ENCODE data around the gene CPLX3.

Gene CPLX3

GRCh38 chr15:74851960-74852359 is 25.5 kb downstream of the CPLX3 start:
- no peak for DNase-seq

DNA sequence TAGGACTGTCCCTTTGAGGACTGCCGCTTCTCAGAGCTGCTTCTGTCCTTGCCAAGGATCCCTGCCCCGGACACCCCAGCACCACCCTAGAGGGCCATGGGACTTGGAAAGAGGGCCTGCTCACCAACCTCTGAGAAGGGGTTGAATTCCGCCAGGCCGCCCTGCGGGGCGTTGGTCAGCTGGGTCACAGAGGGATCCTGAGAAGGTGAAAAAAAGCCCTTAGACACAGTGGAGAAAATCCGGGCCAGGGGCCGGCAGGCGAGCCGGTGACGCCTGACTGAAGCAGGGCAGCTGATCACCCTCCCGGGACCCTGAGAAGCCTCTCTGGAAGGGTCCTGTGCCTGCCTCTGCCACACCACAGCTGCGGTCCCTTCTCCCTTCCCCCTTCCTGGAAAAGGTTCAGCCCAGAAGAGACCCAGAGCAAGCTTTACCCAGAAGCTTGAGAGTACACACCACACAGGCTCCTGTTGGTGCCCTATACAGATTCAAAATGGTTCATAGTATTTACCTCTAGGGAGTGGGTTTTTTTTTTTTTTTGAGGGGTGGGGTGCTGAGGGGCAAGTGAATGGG is 28.1 kb downstream of the CPLX3 start:
- DNase-seq = no peak

GRCh38 chr15:74855857-74856256 is 29.4 kb downstream of the CPLX3 start:
- DNase-seq = no peak

DNA sequence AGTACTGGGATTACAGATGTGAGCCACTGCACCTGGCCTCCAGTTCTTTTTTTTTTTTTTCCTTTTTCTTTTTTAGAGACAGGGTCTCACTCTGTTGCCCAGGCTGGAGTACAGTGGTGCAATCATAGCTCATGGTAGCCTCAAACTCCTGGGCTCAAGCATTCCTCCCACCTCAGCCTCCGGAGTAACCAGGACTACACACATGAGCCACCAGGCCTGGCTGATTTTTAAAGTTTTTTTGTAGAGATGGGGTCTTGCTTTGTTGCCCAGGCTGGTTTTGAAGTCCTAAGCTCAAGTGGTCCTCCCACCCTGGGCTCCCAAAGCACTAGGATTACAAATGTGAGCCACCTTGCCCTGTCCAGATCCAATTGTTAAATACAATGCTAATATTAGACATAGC is 30.1 kb downstream of the CPLX3 start:
- DNase-seq = no peak

- DNase-seq = no peak
Measured at GRCh38 chr15:74857082-74857655, 30.7 kb downstream of the CPLX3 start.

DNA sequence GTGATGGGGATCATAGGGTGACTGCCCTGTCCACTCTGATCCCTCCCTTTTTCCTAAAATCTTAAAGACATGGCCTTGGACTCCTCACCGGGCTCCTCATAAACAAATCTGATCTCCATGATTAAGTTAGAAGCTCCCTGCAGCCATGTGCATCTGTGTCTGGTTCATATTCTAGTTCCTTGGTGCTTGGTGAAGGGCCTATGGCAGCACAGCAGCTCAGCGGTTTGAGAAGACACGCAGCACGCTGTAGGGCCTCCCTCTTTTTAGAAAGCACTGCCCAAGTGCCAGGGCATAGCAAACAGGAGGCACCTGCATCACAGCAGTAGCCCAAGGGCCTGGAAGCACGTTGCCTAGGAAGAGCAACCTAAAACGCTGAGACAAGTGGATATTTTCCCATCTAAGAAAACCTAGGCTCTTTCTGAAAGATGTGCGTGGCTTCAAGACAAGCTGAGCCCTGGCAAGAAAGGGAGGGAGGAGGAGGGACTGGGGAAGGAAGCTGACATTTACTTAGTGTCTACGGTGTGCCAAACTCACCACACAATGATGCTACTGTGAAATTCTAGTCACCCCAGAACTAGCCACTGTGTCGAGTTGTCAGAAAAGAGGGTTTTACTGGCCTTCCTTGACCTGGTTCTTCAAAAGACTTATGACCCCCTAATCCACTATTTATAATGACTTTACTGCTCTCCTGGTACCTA is 31.4 kb downstream of the CPLX3 start:
- no peak for DNase-seq

DNA sequence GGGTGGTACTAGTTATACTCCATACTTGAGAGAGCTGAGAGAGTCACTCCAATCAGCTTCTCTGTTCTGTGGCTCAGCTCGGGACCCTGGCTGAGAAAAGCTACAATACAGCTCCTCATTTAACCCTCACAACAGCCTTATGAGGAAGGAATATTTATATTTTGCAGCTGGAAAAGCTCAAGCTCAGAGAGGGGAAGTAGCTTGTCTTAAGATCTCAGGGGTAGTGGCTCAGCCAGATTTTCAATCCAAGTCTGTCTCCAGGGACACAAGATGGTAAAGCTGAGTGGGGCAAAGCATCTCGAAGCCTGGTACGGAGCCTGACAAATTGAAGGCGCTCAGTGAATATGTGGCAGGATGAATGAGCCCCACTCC is 31.9 kb downstream of the CPLX3 start:
- no peak for DNase-seq

GRCh38 chr15:74863239-74864056 is 37.0 kb downstream of the CPLX3 start:
- no peak for DNase-seq

GRCh38 chr15:74864296-74864695 is 37.9 kb downstream of the CPLX3 start:
- no peak for DNase-seq

- no peak for DNase-seq
Measured at GRCh38 chr15:74865316-74865715, 38.9 kb downstream of the CPLX3 start.

DNA sequence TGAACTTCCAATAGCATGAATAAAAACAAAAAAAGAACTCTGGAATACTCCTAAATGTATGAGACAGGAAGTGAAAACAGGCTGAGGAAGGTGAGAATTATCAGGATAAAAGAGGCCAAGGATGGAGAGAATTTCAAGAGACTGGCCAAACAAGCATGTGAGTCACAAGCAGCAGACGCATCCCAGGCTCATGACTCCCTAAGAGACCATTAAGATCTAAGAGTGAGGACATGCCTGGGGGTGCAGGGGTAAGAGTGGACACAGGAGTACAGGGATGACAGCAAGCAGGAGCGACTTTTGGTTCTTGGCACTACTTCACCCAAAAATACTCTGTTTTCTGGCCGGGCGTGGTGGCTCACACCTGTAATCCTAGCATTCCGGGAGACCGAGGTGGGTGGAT is 39.7 kb downstream of the CPLX3 start:
- no peak for DNase-seq

DNA sequence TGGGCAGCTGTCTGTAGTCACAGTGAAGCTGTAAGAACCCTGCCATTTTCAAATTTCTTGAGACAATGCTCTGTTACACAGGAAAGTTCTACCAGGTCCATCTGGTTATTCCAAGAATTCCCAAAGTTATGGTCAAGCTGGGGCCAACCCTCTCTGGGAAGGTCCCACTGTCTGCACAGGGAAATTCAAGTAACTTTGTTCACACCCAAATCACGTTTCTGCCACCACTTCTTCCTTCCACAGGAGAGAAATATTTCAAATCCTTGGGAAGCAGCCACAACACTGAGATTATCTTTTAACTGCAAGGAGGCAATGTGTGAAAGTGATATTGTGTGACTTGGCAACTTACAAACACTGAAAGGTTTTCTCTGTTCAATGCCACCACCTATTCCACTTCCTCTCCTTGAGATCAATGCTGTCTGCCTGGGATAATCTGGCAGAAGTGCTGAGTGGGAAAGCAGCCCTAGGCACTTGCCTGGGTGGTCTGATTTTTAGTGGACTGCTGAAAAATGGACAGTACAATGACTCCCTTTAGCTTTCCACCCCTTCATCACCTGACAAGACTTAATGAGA is 41.1 kb downstream of the CPLX3 start:
- no peak for DNase-seq

DNA sequence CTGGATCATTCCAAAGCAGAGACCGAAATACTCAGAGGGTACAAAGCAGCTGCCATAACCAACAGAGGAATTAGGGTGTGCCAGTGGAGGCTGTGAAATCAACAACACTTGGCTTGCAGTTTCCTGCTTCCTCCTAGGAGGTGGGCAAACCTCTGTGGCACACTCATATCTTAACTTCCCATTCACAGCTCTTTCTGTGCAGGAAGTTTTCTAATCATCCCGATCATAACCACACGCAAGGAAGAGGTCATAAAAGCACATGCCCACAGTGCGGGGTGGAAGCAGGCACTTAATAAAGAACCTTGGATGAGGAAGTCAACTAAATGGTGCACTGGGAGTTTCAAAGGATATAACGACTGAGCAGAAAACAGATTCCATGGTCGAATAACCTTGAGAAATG is 41.6 kb downstream of the CPLX3 start:
- no peak for DNase-seq

DNA sequence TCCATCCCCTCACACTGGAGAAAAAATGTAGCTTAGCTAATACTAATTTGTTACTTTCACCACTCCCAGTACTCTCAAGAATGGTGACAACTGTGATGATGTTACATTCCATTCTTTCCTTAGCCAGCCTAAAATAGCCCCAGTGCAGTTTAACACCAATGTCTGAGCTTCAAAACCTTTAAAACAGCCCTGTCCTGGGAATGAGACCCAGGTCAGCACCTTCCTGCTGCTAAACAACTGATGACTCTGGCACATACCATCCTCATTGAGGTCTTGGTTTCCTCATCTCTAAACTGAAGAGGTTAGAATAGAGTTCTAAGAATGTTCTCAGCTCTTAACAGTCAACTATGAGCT is 42.9 kb downstream of the CPLX3 start:
- DNase-seq = no peak

DNA sequence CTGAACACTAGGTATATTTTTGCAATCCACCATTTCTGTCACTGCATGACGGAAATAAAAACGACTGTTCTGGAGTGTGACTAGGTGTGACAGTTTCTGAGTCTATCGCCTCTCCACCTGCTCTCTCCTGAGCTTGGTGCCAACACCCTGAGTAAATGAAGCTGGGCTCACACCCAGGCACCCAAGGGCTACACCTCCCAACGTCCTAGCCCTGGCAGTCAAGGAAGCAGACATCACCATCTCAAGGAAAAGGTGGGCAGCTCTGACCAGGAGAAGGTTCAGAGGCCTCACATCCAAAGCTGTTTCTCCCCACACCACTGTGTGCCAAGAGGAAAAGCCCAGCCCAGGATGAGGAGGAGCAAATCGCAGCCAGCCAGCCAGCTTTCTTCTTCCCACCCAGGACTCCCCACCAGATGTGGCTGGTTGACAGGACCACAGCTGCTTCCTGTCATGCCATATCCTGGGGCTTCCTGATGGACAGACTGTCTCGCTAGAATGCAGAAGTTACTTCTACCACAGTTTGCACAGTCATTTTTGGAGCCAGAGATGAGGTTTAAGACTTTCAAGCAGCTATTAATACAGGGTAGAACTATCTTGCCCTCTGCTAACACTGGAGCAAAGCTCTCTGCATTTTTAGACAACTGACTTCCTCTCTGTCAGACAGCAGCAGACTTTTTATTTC is 43.4 kb downstream of the CPLX3 start:
- DNase-seq = no peak

- no peak for DNase-seq
Measured at GRCh38 chr15:74870436-74871215, 44.2 kb downstream of the CPLX3 start.

DNA sequence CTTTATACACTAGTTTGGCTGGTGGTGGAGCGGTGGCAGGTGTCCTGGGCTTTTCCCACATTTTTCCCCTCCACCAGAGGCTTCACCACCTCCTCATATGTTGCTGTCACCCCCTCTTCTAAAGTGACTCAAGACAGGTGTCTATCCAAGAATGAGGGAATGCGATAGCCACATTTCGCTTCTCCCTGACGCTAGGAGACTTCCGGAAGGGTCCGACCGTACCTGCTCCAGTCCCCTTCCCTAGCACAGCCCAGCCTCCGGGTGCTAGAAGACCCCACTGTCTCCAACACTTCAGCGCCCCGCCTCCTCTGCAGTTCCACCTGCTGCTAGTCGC is 46.2 kb downstream of the CPLX3 start:
- no peak for DNase-seq

DNA sequence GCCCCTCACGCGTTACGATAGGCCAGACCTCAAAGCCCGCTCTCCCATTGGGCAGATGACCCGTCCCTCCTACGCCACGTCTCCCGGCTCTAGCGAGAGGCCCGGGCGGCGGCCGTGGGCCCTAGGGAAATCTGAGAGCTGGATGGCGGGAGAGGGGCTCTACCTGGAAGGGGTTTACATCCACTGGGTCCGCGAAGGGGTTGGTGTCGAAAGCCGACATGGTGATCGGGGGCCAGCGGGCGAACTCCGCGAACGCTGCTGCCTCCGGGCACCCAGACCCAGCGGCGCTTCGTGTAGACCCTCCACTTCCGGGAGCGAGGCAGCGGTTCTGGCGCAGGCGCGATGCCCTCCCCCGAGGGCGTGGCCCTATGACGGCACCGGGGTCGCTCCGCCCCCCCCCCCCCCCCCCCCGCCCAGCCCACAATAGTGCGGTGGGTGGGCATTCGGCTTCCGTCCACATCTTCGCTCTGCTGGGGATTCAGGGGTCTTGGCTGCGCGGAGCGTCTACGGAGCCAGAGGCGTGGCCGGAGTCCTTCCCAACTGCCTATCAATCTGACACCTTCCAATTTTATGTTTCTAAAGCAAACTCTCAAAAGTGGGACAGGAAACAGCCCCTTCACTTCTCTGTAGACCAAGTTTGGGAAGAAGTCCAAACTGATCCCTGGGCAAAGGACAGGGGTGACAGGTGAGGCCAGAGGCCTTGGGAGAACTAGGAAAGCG is 46.8 kb downstream of the CPLX3 start, which contains the start of gene SCAMP2:
Gene SCAMP2 (minus strand): TSS at position 330 of the 720 bp plus-strand sequence. CDS start 110 bp downstream, at position 220.
- peak; percentile 88 for DNase-seq

GRCh38 chr15:74873756-74874424 is 47.5 kb downstream of the CPLX3 start:
- DNase-seq = no peak

GRCh38 chr15:74878273-74878672 is 51.8 kb downstream of the CPLX3 start:
- no peak for DNase-seq

All from NCI-H774 (cell line).